ENCODE measurements around the gene CMTM4. TPM values are rescaled to one million over a fixed set of nuclear protein-coding genes. Genes with fewer than 3 reads are reported as not detected.
"Not testable (repeated sequence)": the region's sequence is repeated elsewhere in the genome, so short reads cannot be mapped to it uniquely, and the experiment has no call there.

The CMTM4 gene
- polyA plus RNA-seq, 1 experiment: 28.0 TPM

- no peaks in the 10 kb centered on the region for H3K36me3 ChIP-seq (ENCODE audit: control insufficient read depth, insufficient read depth, low read length)
- ChIA-PET CTCF (interaction anchor here (1.1 to 1.6 kb wide), 2 partner anchors 41 to 84 kb away, joined by 5 to 6 read pairs; no protein-coding TSS in a partner anchor), POLR2A (no interaction called here)
These were observed 4.2 kb downstream of the CMTM4 start for GRCh38 chr16:66692341-66692740.

GRCh38 chr16:66691234-66691633 is 5.3 kb downstream of the CMTM4 start:
- ChIA-PET POLR2A (no interaction called here), CTCF (interaction anchor here (0.7 to 1.5 kb wide), 5 partner anchors 12 to 83 kb away, joined by 3 to 5 read pairs (median 4); no protein-coding TSS in a partner anchor)
- H3K27me3 ChIP-seq (ENCODE audit: control insufficient read depth, insufficient read depth, low read length): no peaks in the 10 kb centered on the region
- no peak overlapping the region for H3K4me3 ChIP-seq (ENCODE audit: low read depth, low read length)
- no peak for TF ChIP-seq CTCF (IDR thresholded peaks at IDR 0.05; ENCODE audit: insufficient read depth, low read depth, low read length)
- DNase-seq (ENCODE audit: low read depth): no peak
- no peaks in the 10 kb centered on the region for H3K36me3 ChIP-seq (ENCODE audit: control insufficient read depth, insufficient read depth, low read length)

More at GRCh38 chr16:66692341-66692740, 4.2 kb downstream of the CMTM4 start:
- no peak for TF ChIP-seq CTCF (IDR thresholded peaks at IDR 0.05; ENCODE audit: insufficient read depth, low read depth, low read length)
- no peaks in the 10 kb centered on the region for H3K27me3 ChIP-seq (ENCODE audit: control insufficient read depth, insufficient read depth, low read length)
- H3K4me3 ChIP-seq (ENCODE audit: low read depth, low read length): no peak overlapping the region
- no peak for DNase-seq (ENCODE audit: low read depth)

GRCh38 chr16:66690106-66690847 is 6.3 kb downstream of the CMTM4 start:
- TF ChIP-seq CTCF (IDR thresholded peaks at IDR 0.05; ENCODE audit: insufficient read depth, low read depth, low read length): no peak
- ChIA-PET POLR2A (no interaction called here), CTCF (interaction anchor here (1.0 to 1.5 kb wide), 4 partner anchors 13 to 82 kb away, joined by 3 to 5 read pairs (median 4); no protein-coding TSS in a partner anchor)
- H3K27me3 ChIP-seq (ENCODE audit: control insufficient read depth, insufficient read depth, low read length): no peaks in the 10 kb centered on the region
- H3K4me3 ChIP-seq (ENCODE audit: low read depth, low read length): no peak overlapping the region
- H3K36me3 ChIP-seq (ENCODE audit: control insufficient read depth, insufficient read depth, low read length): no peaks in the 10 kb centered on the region
- DNase-seq (ENCODE audit: low read depth): no peak

- Histone ChIP-seq H3K4me3 (ENCODE audit: low read depth, low read length) (no peak overlapping the region), H3K27me3 (ENCODE audit: control insufficient read depth, insufficient read depth, low read length) (no peaks in the 10 kb centered on the region), H3K36me3 (ENCODE audit: control insufficient read depth, insufficient read depth, low read length) (no peaks in the 10 kb centered on the region)
- TF ChIP-seq CTCF (IDR thresholded peaks at IDR 0.05; ENCODE audit: insufficient read depth, low read depth, low read length): no peak
- POLR2A ChIA-PET: no interaction called here
- no peak for DNase-seq (ENCODE audit: low read depth)
- CTCF ChIA-PET: interaction anchor here (0.6 kb wide), 1 partner anchor 160 kb away, joined by 4 read pairs; no protein-coding TSS in a partner anchor
These were observed 7.3 kb downstream of the CMTM4 start for GRCh38 chr16:66689282-66689681.

GRCh38 chr16:66687906-66688625 is 8.5 kb downstream of the CMTM4 start:
- Histone ChIP-seq H3K27me3 (ENCODE audit: control insufficient read depth, insufficient read depth, low read length) (no peaks in the 10 kb centered on the region), H3K4me3 (ENCODE audit: low read depth, low read length) (no peak overlapping the region), H3K36me3 (ENCODE audit: control insufficient read depth, insufficient read depth, low read length) (no peaks in the 10 kb centered on the region)
- CTCF ChIA-PET: no interaction called here
- DNase-seq (ENCODE audit: low read depth): no peak
- POLR2A ChIA-PET: no interaction called here
- no peak for TF ChIP-seq CTCF (IDR thresholded peaks at IDR 0.05; ENCODE audit: insufficient read depth, low read depth, low read length)

GRCh38 chr16:66685501-66686115 is 10.9 kb downstream of the CMTM4 start:
- H3K4me3 ChIP-seq (ENCODE audit: low read depth, low read length); POLR2A ChIA-PET; DNase-seq (ENCODE audit: low read depth); H3K27me3 ChIP-seq (ENCODE audit: control insufficient read depth, insufficient read depth, low read length); H3K36me3 ChIP-seq (ENCODE audit: control insufficient read depth, insufficient read depth, low read length): not testable (repeated sequence)
- CTCF ChIA-PET: interaction anchor here (0.9 to 1.2 kb wide), 3 partner anchors 24 to 145 kb away, joined by 3 to 4 read pairs (median 3); partner anchors contain the start of gene NAE1
